Trophoblast cell (in vitro differentiated cells and primary cell): ENCODE measurements around the gene OCRL.
A peak's percentile ranks its signal among the peaks of the same experiment; 100 is the strongest.

Experiments
- DNase-seq, 2 donors: peaks; one replicate each; pipeline ENCODE4 v3.0.0-alpha.2; 2016
- H2AFZ ChIP-seq: 2 replicates; pipeline ENCODE4 v1.6.1; 2013; ENCODE audit warnings: low read length, moderate library complexity, mild to moderate bottlenecking; ENCODE audit not compliant: insufficient read depth, poor library complexity
- H2AK5ac ChIP-seq: 2 replicates; pipeline ENCODE4 v1.6.1; 2013; ENCODE audit warnings: mild to moderate bottlenecking, low read length
- H2BK120ac ChIP-seq: 2 replicates; pipeline ENCODE4 v1.6.1; 2013; ENCODE audit warnings: low read length, mild to moderate bottlenecking, moderate library complexity; ENCODE audit not compliant: insufficient read depth, poor library complexity
- H2BK12ac ChIP-seq: 2 replicates; pipeline ENCODE4 v1.6.1; 2013; ENCODE audit warnings: mild to moderate bottlenecking, low read length, moderate library complexity
- H2BK5ac ChIP-seq: 2 replicates; pipeline ENCODE4 v1.6.1; 2013; ENCODE audit warnings: low read length, low read depth, moderate library complexity, mild to moderate bottlenecking; ENCODE audit not compliant: poor library complexity
- H3K14ac ChIP-seq: 2 replicates; pipeline ENCODE4 v1.6.1; 2013; ENCODE audit warnings: mild to moderate bottlenecking, low read length
- H3K18ac ChIP-seq: 2 replicates; pipeline ENCODE4 v1.6.1; 2013; ENCODE audit warnings: mild to moderate bottlenecking, low read length
- H3K23ac ChIP-seq: 2 replicates; pipeline ENCODE4 v1.6.1; 2013; ENCODE audit warnings: low read length
- H3K27ac ChIP-seq: 2 replicates; pipeline ENCODE4 v1.5.1; 2013; ENCODE audit warnings: low read depth, mild to moderate bottlenecking, inconsistent platforms, low read length, moderate library complexity
- H3K27me3 ChIP-seq: 2 replicates; pipeline ENCODE4 v1.6.1; 2013; ENCODE audit warnings: inconsistent platforms, mild to moderate bottlenecking, low read length, moderate library complexity; ENCODE audit not compliant: insufficient read depth
- H3K36me3 ChIP-seq, 2 experiments: 1 replicate in 1 of 2; 2 replicates in 1 of 2; pipeline ENCODE4 v1.6.1; 2013; ENCODE audit warnings: low read length in 2 of 2, mild to moderate bottlenecking in 2 of 2, moderate library complexity in 1 of 2; ENCODE audit not compliant: insufficient read depth in 2 of 2, control insufficient read depth in 1 of 2
- H3K4ac ChIP-seq: 2 replicates; pipeline ENCODE4 v1.6.1; 2013; ENCODE audit warnings: low read depth, mild to moderate bottlenecking, low read length, moderate library complexity
- H3K4me1 ChIP-seq, 2 experiments: 1 replicate in 1 of 2; 2 replicates in 1 of 2; pipeline ENCODE4 v1.6.1; 2013; ENCODE audit warnings: low read length in 2 of 2, mild to moderate bottlenecking in 2 of 2, moderate library complexity in 1 of 2; ENCODE audit not compliant: insufficient read depth in 2 of 2, control insufficient read depth in 1 of 2
- H3K4me2 ChIP-seq: 2 replicates; pipeline ENCODE4 v1.6.1; 2013; ENCODE audit warnings: inconsistent platforms, mild to moderate bottlenecking, low read length, moderate library complexity
- H3K4me3 ChIP-seq: 2 replicates; pipeline ENCODE4 v1.5.1; 2013; ENCODE audit warnings: mild to moderate bottlenecking, low read depth, low read length, inconsistent platforms
- H3K79me1 ChIP-seq: one replicate; pipeline ENCODE4 v1.6.1; 2013; ENCODE audit warnings: low read length
- H3K79me2 ChIP-seq: 2 replicates; pipeline ENCODE4 v1.6.1; 2013; ENCODE audit warnings: low read length, mild to moderate bottlenecking; ENCODE audit not compliant: control insufficient read depth, insufficient read depth, poor library complexity
- H3K9ac ChIP-seq: 2 replicates; pipeline ENCODE4 v1.6.1; 2013; ENCODE audit warnings: mild to moderate bottlenecking, low read length
- H3K9me3 ChIP-seq: 2 replicates; pipeline ENCODE4 v1.6.1; 2013; ENCODE audit warnings: low read depth, mild to moderate bottlenecking, control low read depth, inconsistent platforms, low read length; ENCODE audit not compliant: insufficient read depth
- H4K12ac ChIP-seq: 2 replicates; pipeline ENCODE4 v1.6.1; 2013; ENCODE audit warnings: low read depth, mild to moderate bottlenecking, low read length, moderate library complexity
- H4K8ac ChIP-seq: 2 replicates; pipeline ENCODE4 v1.6.1; 2013; ENCODE audit warnings: low read depth, mild to moderate bottlenecking, low read length, moderate library complexity
- H4K91ac ChIP-seq: one replicate; pipeline ENCODE4 v1.6.1; 2013; ENCODE audit warnings: low read depth, mild to moderate bottlenecking, low read length, moderate library complexity
- WGBS: extraction: QIAGEN DNeasy Blood & Tissue Kit; methylation state at CpG from one replicate; pipeline ENCODE4 v1.1.7; 2013; ENCODE audit warnings: missing lambda C conversion rate; ENCODE audit not compliant: insufficient read length, insufficient coverage; ENCODE audit errors: extremely low coverage; 5-methylcytosine and 5-hydroxymethylcytosine counted together

The OCRL gene

DNA sequence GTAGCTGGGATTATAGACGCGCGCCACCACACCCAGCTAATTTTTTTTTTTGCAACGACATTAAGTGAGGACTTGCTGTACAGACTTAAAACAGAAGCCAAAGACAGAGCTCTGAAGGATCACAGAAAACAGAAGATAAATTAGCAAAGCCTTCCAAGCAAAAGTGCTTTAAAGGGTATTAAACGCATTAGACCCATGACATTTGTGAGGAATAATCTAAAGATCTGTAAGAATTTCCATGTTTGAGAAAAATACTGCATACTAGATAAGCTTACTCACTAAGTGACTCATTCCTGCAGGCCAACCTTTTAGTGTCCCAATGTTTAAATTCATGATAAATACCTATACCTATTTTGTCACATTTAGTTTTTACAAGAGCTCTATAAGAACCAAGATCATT, 44.2 kb upstream of the OCRL start:
- no peak overlapping the region for H3K4ac ChIP-seq
- H3K18ac ChIP-seq = no peak overlapping the region
- H2AFZ ChIP-seq = no peak overlapping the region
- H3K4me3 ChIP-seq = no peak overlapping the region
- no CpG with 5 or more reads among the region's 5 CpGs for WGBS
- H3K14ac ChIP-seq = no peak overlapping the region
- H3K79me1 ChIP-seq = no peaks in the 10 kb centered on the region
- no peak overlapping the region for H3K23ac ChIP-seq
- H3K79me2 ChIP-seq = no peaks in the 10 kb centered on the region
- no peaks in the 10 kb centered on the region for H3K4me1 ChIP-seq
- H3K9ac ChIP-seq = no peak overlapping the region
- H3K9me3 ChIP-seq = no peaks in the 10 kb centered on the region
- H4K8ac ChIP-seq = no peak overlapping the region
- H3K36me3 ChIP-seq = peaks cover 9 to 27% of the 10 kb centered on the region in 2 experiments
- H3K27ac ChIP-seq = no peak overlapping the region
- no peak overlapping the region for H3K4me2 ChIP-seq
- H4K91ac ChIP-seq = no peak overlapping the region
- no peak overlapping the region for H4K12ac ChIP-seq
- H2BK12ac ChIP-seq = no peak overlapping the region
- H3K27me3 ChIP-seq = no peaks in the 10 kb centered on the region
- H2BK5ac ChIP-seq = no peak overlapping the region
- peak; percentile 1 to 65 for DNase-seq
- H2BK120ac ChIP-seq = no peak overlapping the region
- no peak overlapping the region for H2AK5ac ChIP-seq

GRCh38 chrX:129496625-129497024, 43.4 kb upstream of the OCRL start:
- H2AK5ac ChIP-seq = no peak overlapping the region
- no peak overlapping the region for H3K9ac ChIP-seq
- H4K12ac ChIP-seq = no peak overlapping the region
- no peak overlapping the region for H3K14ac ChIP-seq
- H2BK5ac ChIP-seq = no peak overlapping the region
- no peak overlapping the region for H2AFZ ChIP-seq
- H2BK12ac ChIP-seq = no peak overlapping the region
- no peak overlapping the region for H3K18ac ChIP-seq
- peaks cover 12 to 27% of the 10 kb centered on the region in 2 experiments for H3K36me3 ChIP-seq
- no peak overlapping the region for H3K27ac ChIP-seq
- H3K79me2 ChIP-seq = no peaks in the 10 kb centered on the region
- H3K9me3 ChIP-seq = no peaks in the 10 kb centered on the region
- H2BK120ac ChIP-seq = no peak overlapping the region
- no peaks in the 10 kb centered on the region for H3K27me3 ChIP-seq
- H4K91ac ChIP-seq = no peak overlapping the region
- no peak overlapping the region for H3K4ac ChIP-seq
- no peak overlapping the region for H3K4me2 ChIP-seq
- no peaks in the 10 kb centered on the region for H3K4me1 ChIP-seq
- no peak overlapping the region for H3K23ac ChIP-seq
- H3K79me1 ChIP-seq = no peaks in the 10 kb centered on the region
- DNase-seq = no peak
- no peak overlapping the region for H3K4me3 ChIP-seq
- WGBS = no CpG with 5 or more reads among the region's 6 CpGs
- no peak overlapping the region for H4K8ac ChIP-seq

DNA sequence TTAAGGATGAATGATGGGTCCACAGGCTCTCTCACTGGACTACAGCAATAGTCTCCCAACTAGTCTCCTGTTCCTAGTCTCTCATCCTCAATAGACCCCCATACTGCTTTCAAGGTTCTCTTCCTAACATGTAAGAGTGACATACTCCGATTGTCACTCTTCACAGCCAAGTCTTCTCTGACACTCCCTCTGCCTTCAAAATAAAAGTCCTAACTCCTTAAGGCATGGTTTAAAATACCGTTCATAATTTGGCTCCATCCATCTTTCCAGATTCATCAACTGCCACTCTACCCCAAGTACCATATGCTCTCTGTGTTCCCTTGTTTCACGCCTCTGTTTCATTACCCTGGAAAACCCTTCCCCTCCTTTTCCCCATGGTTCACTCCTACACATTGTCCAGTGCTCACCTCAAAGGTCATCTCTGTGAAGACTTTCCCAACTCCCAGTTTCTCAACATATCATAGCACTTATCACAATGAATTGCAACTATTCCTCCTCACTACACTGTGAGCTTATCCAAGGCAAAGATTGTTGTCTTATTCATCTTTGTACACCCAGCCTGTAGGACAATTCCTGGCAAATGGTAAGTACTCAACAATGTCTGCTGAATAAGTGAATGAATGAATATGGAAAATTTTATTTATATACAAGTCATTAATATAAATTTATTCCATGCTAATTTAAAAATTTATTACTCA, 42.8 kb upstream of the OCRL start:
- Histone ChIP-seq H3K14ac (no peak overlapping the region), H4K8ac (no peak overlapping the region), H3K4me1 (no peaks in the 10 kb centered on the region), H3K4ac (no peak overlapping the region), H3K4me3 (no peak overlapping the region), H4K12ac (no peak overlapping the region), H2AFZ (no peak overlapping the region), H3K79me1 (no peaks in the 10 kb centered on the region), H3K18ac (no peak overlapping the region), H3K27me3 (no peaks in the 10 kb centered on the region), H4K91ac (no peak overlapping the region), H3K27ac (no peak overlapping the region), H3K4me2 (no peak overlapping the region), H2AK5ac (no peak overlapping the region), H3K9ac (no peak overlapping the region), H3K79me2 (no peaks in the 10 kb centered on the region), H2BK5ac (no peak overlapping the region), H3K9me3 (no peaks in the 10 kb centered on the region), H2BK120ac (no peak overlapping the region), H3K23ac (no peak overlapping the region), H2BK12ac (no peak overlapping the region), H3K36me3 (peaks cover 14 to 27% of the 10 kb centered on the region in 2 experiments)
- peak; percentile 16 to 65 for DNase-seq
- WGBS = no CpG with 5 or more reads among the region's 3 CpGs

DNA sequence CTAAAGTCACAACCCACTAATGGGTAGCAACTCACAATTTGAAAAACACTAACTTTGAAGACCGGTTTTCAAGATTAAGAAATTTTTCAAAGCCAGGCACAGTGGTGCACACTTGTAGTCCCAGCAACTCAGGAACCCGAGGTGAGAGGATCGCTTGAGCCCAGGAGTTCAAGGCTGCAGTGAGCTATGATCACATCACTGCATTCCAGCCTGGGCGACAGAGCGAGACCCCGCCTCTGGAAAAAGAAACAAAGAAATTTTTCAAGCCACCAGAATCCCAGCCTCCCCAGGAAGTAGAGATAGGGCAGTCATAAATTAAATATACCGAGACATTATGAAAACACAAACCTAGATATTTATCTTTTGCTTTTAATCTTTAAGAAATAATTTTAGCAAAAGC, 29.7 kb upstream of the OCRL start:
- Histone ChIP-seq H3K9ac (no peak overlapping the region), H3K9me3 (no peaks in the 10 kb centered on the region), H4K91ac (no peak overlapping the region), H3K36me3 (peaks cover 10 to 11% of the 10 kb centered on the region in 2 experiments), H3K4me3 (no peak overlapping the region), H3K23ac (no peak overlapping the region), H3K79me2 (no peaks in the 10 kb centered on the region), H3K4me2 (no peak overlapping the region), H2BK120ac (no peak overlapping the region), H3K27me3 (no peaks in the 10 kb centered on the region), H4K8ac (no peak overlapping the region), H3K18ac (no peak overlapping the region), H2BK5ac (no peak overlapping the region), H3K79me1 (no peaks in the 10 kb centered on the region), H2AFZ (no peak overlapping the region), H3K14ac (no peak overlapping the region), H3K27ac (no peak overlapping the region), H3K4ac (no peak overlapping the region), H4K12ac (no peak overlapping the region), H3K4me1 (no peaks in the 10 kb centered on the region), H2AK5ac (no peak overlapping the region), H2BK12ac (no peak overlapping the region)
- DNase-seq = no peak
- no CpG with 5 or more reads among the region's 7 CpGs for WGBS
